Endothelial cell of umbilical vein (primary cell): ENCODE data around the gene TPST1.

Experiments
- EZH2 ChIP-seq: IDR thresholded peaks from 2 replicates; pipeline ENCODE4 v1.6.1; 2012; ENCODE audit warnings: borderline replicate concordance, low read depth, mild to moderate bottlenecking, moderate library complexity, low read length, inconsistent platforms; ENCODE audit not compliant: severe bottlenecking
- GATA2 ChIP-seq: IDR thresholded peaks from 2 replicates; pipeline ENCODE4 v1.7.0; 2011; ENCODE audit warnings: low read depth, mild to moderate bottlenecking, moderate library complexity, mixed read lengths, low read length; ENCODE audit not compliant: insufficient read length, insufficient read depth
- JUN ChIP-seq: IDR thresholded peaks from 2 replicates; pipeline ENCODE4 v1.6.1; 2011; ENCODE audit warnings: borderline replicate concordance, low read depth; ENCODE audit not compliant: insufficient read length, insufficient read depth
- POLR2A ChIP-seq: IDR thresholded peaks from 2 replicates; pipeline ENCODE4 v1.6.1; 2012; ENCODE audit warnings: low read depth, mild to moderate bottlenecking, control low read depth, low read length
- POLR2AphosphoS5 ChIP-seq: IDR thresholded peaks from 2 replicates; pipeline ENCODE4 v1.6.1; 2012; ENCODE audit warnings: low read depth, mild to moderate bottlenecking, control low read depth, low read length, moderate library complexity; ENCODE audit not compliant: insufficient read depth
- TF ChIP-seq, protein P1 (sequence below): IDR thresholded peaks from 2 replicates; pipeline ENCODE4 v1.6.1; 2011; ENCODE audit not compliant: insufficient read depth, insufficient read length
- TF ChIP-seq, protein P2 (sequence below), 2 donors: IDR thresholded peaks; 1 replicate in 1 of 2; 2 replicates in 1 of 2; pipeline ENCODE4 v1.5.1; 2011; ENCODE audit warnings: low read length in 2 of 2, mild to moderate bottlenecking in 2 of 2, moderate library complexity in 2 of 2, control low read depth in 1 of 2, inconsistent platforms in 1 of 2, low read depth in 1 of 2; ENCODE audit not compliant: insufficient read depth in 1 of 2; ENCODE audit errors: extremely low read depth in 1 of 2

DNA sequence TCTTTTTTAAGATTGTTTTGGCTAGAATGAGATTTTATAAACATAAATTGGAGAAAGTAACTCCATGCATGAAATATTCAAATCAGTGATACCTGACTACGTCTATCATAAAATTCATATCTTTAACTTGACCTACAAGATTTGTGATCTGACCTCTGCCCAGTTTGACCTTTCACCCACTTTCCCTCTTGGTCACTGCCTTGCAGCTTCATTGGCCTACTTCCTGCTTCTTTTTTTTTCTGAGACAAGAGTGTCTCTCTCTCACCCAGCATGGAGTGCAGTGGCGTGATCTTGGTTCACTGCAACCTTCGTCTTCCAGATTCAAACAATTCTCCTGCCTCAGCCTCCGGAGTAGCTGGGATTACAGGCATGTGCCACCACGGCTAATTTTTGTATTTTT, 28.5 kb downstream of the TPST1 start:
- TF ChIP-seq, protein P1, sequence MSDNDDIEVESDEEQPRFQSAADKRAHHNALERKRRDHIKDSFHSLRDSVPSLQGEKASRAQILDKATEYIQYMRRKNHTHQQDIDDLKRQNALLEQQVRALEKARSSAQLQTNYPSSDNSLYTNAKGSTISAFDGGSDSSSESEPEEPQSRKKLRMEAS, result no peak
- TF ChIP-seq, protein P2, sequence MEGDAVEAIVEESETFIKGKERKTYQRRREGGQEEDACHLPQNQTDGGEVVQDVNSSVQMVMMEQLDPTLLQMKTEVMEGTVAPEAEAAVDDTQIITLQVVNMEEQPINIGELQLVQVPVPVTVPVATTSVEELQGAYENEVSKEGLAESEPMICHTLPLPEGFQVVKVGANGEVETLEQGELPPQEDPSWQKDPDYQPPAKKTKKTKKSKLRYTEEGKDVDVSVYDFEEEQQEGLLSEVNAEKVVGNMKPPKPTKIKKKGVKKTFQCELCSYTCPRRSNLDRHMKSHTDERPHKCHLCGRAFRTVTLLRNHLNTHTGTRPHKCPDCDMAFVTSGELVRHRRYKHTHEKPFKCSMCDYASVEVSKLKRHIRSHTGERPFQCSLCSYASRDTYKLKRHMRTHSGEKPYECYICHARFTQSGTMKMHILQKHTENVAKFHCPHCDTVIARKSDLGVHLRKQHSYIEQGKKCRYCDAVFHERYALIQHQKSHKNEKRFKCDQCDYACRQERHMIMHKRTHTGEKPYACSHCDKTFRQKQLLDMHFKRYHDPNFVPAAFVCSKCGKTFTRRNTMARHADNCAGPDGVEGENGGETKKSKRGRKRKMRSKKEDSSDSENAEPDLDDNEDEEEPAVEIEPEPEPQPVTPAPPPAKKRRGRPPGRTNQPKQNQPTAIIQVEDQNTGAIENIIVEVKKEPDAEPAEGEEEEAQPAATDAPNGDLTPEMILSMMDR (IDR thresholded peaks at IDR 0.05; ENCODE audit: extremely low read depth in 1 of 2, insufficient read depth in 1 of 2, low read depth in 1 of 2, low read length in 2 of 2), result no peak
- TF ChIP-seq POLR2AphosphoS5 (no peak), EZH2 (no peak), GATA2 (no peak), JUN (no peak), POLR2A (no peak)
